Endothelial cell of umbilical vein (primary cell): Measurements from ENCODE around the gene JPH3. TPM values are rescaled to one million over a fixed set of nuclear protein-coding genes. Genes with fewer than 3 reads are reported as not detected.

Experiments used
- BruUV-seq: library from RNA; stranded (reverse); fragments of 400-500 nt; replicated peaks from 2 replicates; lab custom pipeline; 2021; lab: Mats Ljungman, UMichigan
- CTCF ChIA-PET: fragments of 300-600, 350-600 bp; sonication (Branson Sonifier 250); formaldehyde crosslinking; loops from one replicate; lab custom pipeline; 2021; ENCODE audit warnings: antibody characterized with exemption, inconsistent platforms; lab: Charles Lee
- POLR2A ChIA-PET: fragments of 300-600, 350-600 bp; sonication (Branson Sonifier 250); formaldehyde crosslinking; loops from one replicate; lab custom pipeline; 2021; ENCODE audit warnings: antibody characterized with exemption, inconsistent platforms; lab: Charles Lee
- DNase-seq: peaks from one replicate; pipeline ENCODE4 v3.0.0-alpha.2; 2011; ENCODE audit warnings: low read depth, low spot score
- FAIRE-seq: peaks from 2 replicates; lab custom pipeline; 2011; peaks lifted over from hg19 to GRCh38; lab: Jason Lieb, UNC
- H2AFZ ChIP-seq: 2 replicates; pipeline ENCODE4 v1.6.0; 2012; ENCODE audit warnings: low read depth, low read length, control low read depth, inconsistent platforms
- H3K27ac ChIP-seq: 2 replicates; pipeline ENCODE4 v1.5.1; 2011; ENCODE audit warnings: low read depth, mild to moderate bottlenecking, control low read depth, low read length, moderate library complexity; ENCODE audit not compliant: insufficient read depth
- H3K27me3 ChIP-seq, 2 experiments: 2 replicates each; pipeline versions ENCODE4 v1.6.0 to v1.6.1; 2011; ENCODE audit warnings: low read length in 2 of 2, mixed read lengths in 1 of 2; ENCODE audit not compliant: control insufficient read depth in 2 of 2, insufficient read depth in 2 of 2
- H3K36me3 ChIP-seq, 2 experiments: 2 replicates in 1 of 2; 3 replicates in 1 of 2; pipeline ENCODE4 v1.5.1; 2011; ENCODE audit warnings: low read length in 2 of 2, mild to moderate bottlenecking in 1 of 2, moderate library complexity in 1 of 2; ENCODE audit not compliant: control insufficient read depth in 2 of 2, insufficient read depth in 2 of 2; ENCODE audit errors: extremely low read depth in 1 of 2
- H3K4me1 ChIP-seq: 3 replicates; pipeline ENCODE4 v1.5.1; 2011; ENCODE audit warnings: mild to moderate bottlenecking, low read length; ENCODE audit not compliant: control insufficient read depth, insufficient read depth; ENCODE audit errors: extremely low read depth
- H3K4me2 ChIP-seq: 2 replicates; pipeline ENCODE4 v1.6.1; 2011; ENCODE audit warnings: low read length, control low read depth, mixed read lengths; ENCODE audit not compliant: insufficient read depth
- H3K4me3 ChIP-seq, 3 experiments: fragments of 200-600 bp in 1 of 3; sonication (generic), shearing (Covaris generic) in 1 of 3; replicated peaks in 1 of 3; 2 replicates each; pipeline ENCODE4 v1.5.1; 2011 to 2016; ENCODE audit warnings: control low read depth in 3 of 3, low read length in 3 of 3, mild to moderate bottlenecking in 2 of 3, inconsistent platforms in 1 of 3, low read depth in 1 of 3, moderate library complexity in 1 of 3; ENCODE audit not compliant: insufficient read depth in 1 of 3
- H3K79me2 ChIP-seq: 2 replicates; pipeline ENCODE4 v1.6.0; 2012; ENCODE audit warnings: low read length, inconsistent platforms; ENCODE audit not compliant: control insufficient read depth, insufficient read depth
- H3K9ac ChIP-seq: replicated peaks from 2 replicates; pipeline ENCODE3; 2011; ENCODE audit warnings: low read length, control low read depth; ENCODE audit not compliant: insufficient read depth; ENCODE audit errors: extremely low read depth
- H3K9me1 ChIP-seq: replicated peaks from 3 replicates; pipeline ENCODE4 v1.6.0; 2011; ENCODE audit warnings: mild to moderate bottlenecking, low read length; ENCODE audit not compliant: control insufficient read depth, insufficient read depth; ENCODE audit errors: extremely low read depth
- H3K9me3 ChIP-seq: replicated peaks from 2 replicates; pipeline ENCODE4 v1.5.1; 2012; ENCODE audit warnings: low read length, inconsistent platforms; ENCODE audit not compliant: control insufficient read depth, insufficient read depth
- H4K20me1 ChIP-seq: replicated peaks from 2 replicates; pipeline ENCODE3; 2011; ENCODE audit warnings: mild to moderate bottlenecking, low read length; ENCODE audit not compliant: control insufficient read depth, insufficient read depth; ENCODE audit errors: extremely low read depth
- CTCF ChIP-seq, 2 donors: IDR thresholded peaks; 1 replicate in 1 of 2; 2 replicates in 1 of 2; pipeline ENCODE4 v1.5.1; 2011; ENCODE audit warnings: low read length in 2 of 2, mild to moderate bottlenecking in 2 of 2, moderate library complexity in 2 of 2, control low read depth in 1 of 2, inconsistent platforms in 1 of 2, low read depth in 1 of 2; ENCODE audit not compliant: insufficient read depth in 1 of 2; ENCODE audit errors: extremely low read depth in 1 of 2
- EZH2 ChIP-seq: IDR thresholded peaks from 2 replicates; pipeline ENCODE4 v1.6.1; 2012; ENCODE audit warnings: borderline replicate concordance, low read depth, mild to moderate bottlenecking, moderate library complexity, low read length, inconsistent platforms; ENCODE audit not compliant: severe bottlenecking
- FOS ChIP-seq: IDR thresholded peaks from 2 replicates; pipeline ENCODE4 v1.6.1; 2011; ENCODE audit warnings: mild to moderate bottlenecking, low read length, moderate library complexity, borderline replicate concordance; ENCODE audit not compliant: insufficient read depth
- GATA2 ChIP-seq: IDR thresholded peaks from 2 replicates; pipeline ENCODE4 v1.7.0; 2011; ENCODE audit warnings: low read depth, mild to moderate bottlenecking, moderate library complexity, mixed read lengths, low read length; ENCODE audit not compliant: insufficient read length, insufficient read depth
- JUN ChIP-seq: IDR thresholded peaks from 2 replicates; pipeline ENCODE4 v1.6.1; 2011; ENCODE audit warnings: borderline replicate concordance, low read depth; ENCODE audit not compliant: insufficient read length, insufficient read depth
- MYC ChIP-seq: IDR thresholded peaks from one replicate; pipeline ENCODE4 v1.6.1; 2011; ENCODE audit warnings: mild to moderate bottlenecking, low read depth, low read length
- POLR2A ChIP-seq: IDR thresholded peaks from 2 replicates; pipeline ENCODE4 v1.6.1; 2012; ENCODE audit warnings: low read depth, mild to moderate bottlenecking, control low read depth, low read length
- POLR2AphosphoS5 ChIP-seq: IDR thresholded peaks from 2 replicates; pipeline ENCODE4 v1.6.1; 2012; ENCODE audit warnings: low read depth, mild to moderate bottlenecking, control low read depth, low read length, moderate library complexity; ENCODE audit not compliant: insufficient read depth
- dilution Hi-C: fragments of 300-500 bp; cut with MboI; formaldehyde crosslinking; loops from one replicate; pipeline ENCODE4 v1.15.0; 2019; ENCODE audit warnings: low sequenced_read_pairs; ENCODE audit not compliant: extremely low pct_ligation_motif_present
- intact Hi-C: fragments of 100-400 bp; cut with micrococcal nuclease; formaldehyde crosslinking; loops from one replicate; pipeline ENCODE4 v1.10.0; 2022
- polyA plus RNA-seq, 4 experiments: library from polyadenylated mRNA; depleted of rRNA in 3 of 4; stranded (reverse) in 3 of 4; unstranded in 1 of 4; fragments of >200 nt; gene quantifications; 2 replicates each; pipeline versions ENCODE4 v1.2.1 to v1.2.3, GENCODE V29; 2011 to 2012; ENCODE audit warnings: missing spikeins in 1 of 4
- total RNA-seq: library from RNA; stranded (reverse); gene quantifications from 2 replicates; pipeline ENCODE4 v1.2.3, GENCODE V29; 2021
- TF ChIP-seq, protein P1 (sequence below): IDR thresholded peaks from 2 replicates; pipeline ENCODE4 v1.6.1; 2011; ENCODE audit not compliant: insufficient read depth, insufficient read length

The JPH3 gene
- total and polyA plus RNA-seq, 2 donors (not counting 3 experiments of a cell fraction or from before 2014, with no cell fraction given): 0.22 to 0.30 TPM

DNA sequence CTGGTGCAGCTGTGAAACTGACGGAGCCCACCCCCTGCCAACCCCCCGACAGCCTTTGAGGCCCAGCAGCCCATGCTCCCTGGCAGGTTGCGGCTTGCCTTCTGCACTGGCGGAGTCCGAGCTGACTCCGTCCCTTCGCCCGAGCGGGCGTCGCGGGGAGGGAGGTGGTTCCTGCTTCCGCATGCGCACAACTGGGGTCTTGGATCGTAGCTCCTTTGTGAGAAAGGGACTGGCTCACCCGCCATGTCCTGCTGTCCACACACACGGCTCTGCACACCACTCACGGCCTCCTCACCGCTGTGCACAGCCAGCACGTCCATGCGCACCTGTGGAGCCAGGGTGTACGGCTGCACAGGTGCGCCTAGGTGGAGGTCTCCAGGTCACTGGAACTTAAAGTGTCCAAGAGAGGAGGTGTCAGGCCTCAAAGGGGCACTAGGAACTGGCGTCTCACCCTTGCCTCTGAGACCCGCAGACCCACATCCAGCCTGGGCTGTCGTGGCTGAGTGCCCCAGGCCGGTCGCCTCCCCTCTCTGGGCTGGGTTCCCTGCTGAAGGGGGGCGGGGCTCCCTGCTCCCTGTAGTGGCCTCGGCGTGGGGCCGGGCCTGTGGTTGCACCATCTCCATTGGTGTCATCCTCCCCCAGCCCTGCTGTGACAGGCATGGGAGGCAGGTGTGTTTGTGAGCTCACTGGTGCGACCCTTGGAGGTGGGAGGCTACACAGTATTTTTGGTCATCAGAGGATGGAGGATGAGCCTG lies 45.3 kb downstream of the JPH3 start:
- H2AFZ ChIP-seq: no peak overlapping the region
- POLR2A ChIA-PET: no interaction called here
- dilution Hi-C loops (no loop called here), intact Hi-C loops (no loop called here)
- H3K9ac ChIP-seq: no peak overlapping the region
- no peak overlapping the region for H3K4me2 ChIP-seq
- CTCF ChIA-PET: interaction anchor here (2.0 kb wide), 1 partner anchor 12 kb away, joined by 8 read pairs; no protein-coding TSS in a partner anchor
- DNase-seq: no peak
- no peaks in the 10 kb centered on the region for H3K36me3 ChIP-seq
- no peak for FAIRE-seq
- no peaks in the 10 kb centered on the region for H3K79me2 ChIP-seq
- no peak overlapping the region for H3K27ac ChIP-seq
- H3K9me1 ChIP-seq: no peaks in the 10 kb centered on the region
- no peak overlapping the region for H3K4me3 ChIP-seq
- no TSS peak for BruUV-seq
- peaks cover 0 to 3% of the 10 kb centered on the region in 2 experiments for H3K27me3 ChIP-seq
- no peaks in the 10 kb centered on the region for H3K9me3 ChIP-seq
- H4K20me1 ChIP-seq: no peaks in the 10 kb centered on the region
- no peak for TF ChIP-seq POLR2AphosphoS5
- no peaks in the 10 kb centered on the region for H3K4me1 ChIP-seq

- DNase-seq (no peak), FAIRE-seq (no peak)
- H3K4me2 ChIP-seq: no peak overlapping the region
- H3K9me3 ChIP-seq: no peaks in the 10 kb centered on the region
- H3K9ac ChIP-seq: no peak overlapping the region
- peaks cover 0 to 3% of the 10 kb centered on the region in 2 experiments for H3K27me3 ChIP-seq
- H4K20me1 ChIP-seq: no peaks in the 10 kb centered on the region
- TF ChIP-seq POLR2AphosphoS5: no peak
- TF ChIP-seq POLR2A: no peak
- no peak for TF ChIP-seq JUN
- no peak for TF ChIP-seq EZH2
- TF ChIP-seq FOS: no peak
- TF ChIP-seq, protein P1, sequence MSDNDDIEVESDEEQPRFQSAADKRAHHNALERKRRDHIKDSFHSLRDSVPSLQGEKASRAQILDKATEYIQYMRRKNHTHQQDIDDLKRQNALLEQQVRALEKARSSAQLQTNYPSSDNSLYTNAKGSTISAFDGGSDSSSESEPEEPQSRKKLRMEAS: no peak
- TF ChIP-seq CTCF (IDR thresholded peaks at IDR 0.05; ENCODE audit: extremely low read depth in 1 of 2, insufficient read depth in 1 of 2, low read depth in 1 of 2, low read length in 2 of 2): no peak
- no peak for TF ChIP-seq MYC
- no peak for TF ChIP-seq GATA2
- CTCF ChIA-PET: no interaction called here
- no peaks in the 10 kb centered on the region for H3K9me1 ChIP-seq
- POLR2A ChIA-PET: no interaction called here
- no peak overlapping the region for H3K4me3 ChIP-seq
- intact Hi-C loops (no loop called here), dilution Hi-C loops (no loop called here)
- H3K36me3 ChIP-seq: no peaks in the 10 kb centered on the region
- no peak overlapping the region for H3K27ac ChIP-seq
- H2AFZ ChIP-seq: no peak overlapping the region
- no TSS peak for BruUV-seq
- H3K4me1 ChIP-seq: no peaks in the 10 kb centered on the region
- no peaks in the 10 kb centered on the region for H3K79me2 ChIP-seq
Measured at GRCh38 chr16:87648236-87648635, 45.9 kb downstream of the JPH3 start.
